HCT116 (cell line): ENCODE measurements around the gene HMCN2.

Source experiments
- JUND ChIP-seq: IDR thresholded peaks from 2 replicates; pipeline ENCODE4 v1.6.1; 2012
- POLR2AphosphoS5 ChIP-seq: IDR thresholded peaks from 2 replicates; pipeline ENCODE4 v1.6.1; 2011; ENCODE audit warnings: mild to moderate bottlenecking, low read depth, low read length, moderate library complexity
- TF ChIP-seq, protein P1 (sequence below), 3 experiments: fragments of 200-600 bp in 1 of 3; sonication (generic) in 1 of 3; IDR thresholded peaks in 2 of 3; conservative IDR thresholded peaks in 1 of 3; 2 replicates each; pipeline ENCODE4 v1.5.1; 2012 to 2017; ENCODE audit warnings: low read depth in 2 of 3, low read length in 2 of 3, antibody characterized with exemption in 1 of 3, borderline replicate concordance in 1 of 3, control low read depth in 1 of 3, mild to moderate bottlenecking in 1 of 3, mixed read lengths in 1 of 3, mixed run types in 1 of 3, moderate library complexity in 1 of 3; ENCODE audit not compliant: insufficient read depth in 1 of 3

DNA sequence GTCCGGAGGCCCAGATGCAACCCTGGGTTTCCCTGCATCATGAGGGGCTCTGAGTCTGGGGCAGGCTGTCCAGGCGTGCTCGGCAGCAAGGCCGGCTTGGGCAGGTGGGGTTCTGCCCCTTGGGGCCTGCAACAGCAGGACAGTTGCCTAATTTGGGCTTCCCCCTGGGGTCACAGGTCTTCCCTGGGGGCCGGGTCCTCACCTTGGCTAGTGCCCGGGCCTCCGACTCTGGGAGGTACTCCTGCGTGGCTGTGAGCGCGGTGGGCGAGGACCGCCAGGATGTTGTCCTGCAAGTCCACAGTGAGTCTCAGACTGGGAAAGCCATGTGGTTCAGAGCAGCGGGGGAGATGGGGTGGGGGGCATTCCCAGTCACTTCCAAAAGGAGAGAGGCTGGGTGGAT lies 97.1 kb downstream of the HMCN2 start:
- TF ChIP-seq POLR2AphosphoS5, result no peak
- TF ChIP-seq, protein P1, sequence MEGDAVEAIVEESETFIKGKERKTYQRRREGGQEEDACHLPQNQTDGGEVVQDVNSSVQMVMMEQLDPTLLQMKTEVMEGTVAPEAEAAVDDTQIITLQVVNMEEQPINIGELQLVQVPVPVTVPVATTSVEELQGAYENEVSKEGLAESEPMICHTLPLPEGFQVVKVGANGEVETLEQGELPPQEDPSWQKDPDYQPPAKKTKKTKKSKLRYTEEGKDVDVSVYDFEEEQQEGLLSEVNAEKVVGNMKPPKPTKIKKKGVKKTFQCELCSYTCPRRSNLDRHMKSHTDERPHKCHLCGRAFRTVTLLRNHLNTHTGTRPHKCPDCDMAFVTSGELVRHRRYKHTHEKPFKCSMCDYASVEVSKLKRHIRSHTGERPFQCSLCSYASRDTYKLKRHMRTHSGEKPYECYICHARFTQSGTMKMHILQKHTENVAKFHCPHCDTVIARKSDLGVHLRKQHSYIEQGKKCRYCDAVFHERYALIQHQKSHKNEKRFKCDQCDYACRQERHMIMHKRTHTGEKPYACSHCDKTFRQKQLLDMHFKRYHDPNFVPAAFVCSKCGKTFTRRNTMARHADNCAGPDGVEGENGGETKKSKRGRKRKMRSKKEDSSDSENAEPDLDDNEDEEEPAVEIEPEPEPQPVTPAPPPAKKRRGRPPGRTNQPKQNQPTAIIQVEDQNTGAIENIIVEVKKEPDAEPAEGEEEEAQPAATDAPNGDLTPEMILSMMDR (IDR thresholded peaks at IDR 0.05 in 2 of 3, conservative IDR thresholded peaks at IDR 0.05 in 1 of 3; ENCODE audit: borderline replicate concordance in 1 of 3, insufficient read depth in 1 of 3, low read depth in 2 of 3, low read length in 2 of 3), result no peak
- no peak for TF ChIP-seq JUND
